HG03064 (cell line): ENCODE data around the gene PDE1A.
"Not testable (repeated sequence)": the region's sequence is repeated elsewhere in the genome, so short reads cannot be mapped to it uniquely, and the experiment has no call there.

Experiments used
- ATAC-seq: cut with Tn5 transposase; IDR thresholded peaks from one replicate; pipeline ENCODE4 v1.9.1; 2021; ENCODE audit warnings: low read depth; ENCODE audit not compliant: unreplicated experiment

PDE1A gene

GRCh38 chr2:182412858-182413257 is 14.0 kb downstream of the PDE1A start:
- ATAC-seq: no peak

GRCh38 chr2:182410120-182410519 is 16.7 kb downstream of the PDE1A start:
- ATAC-seq: no peak

GRCh38 chr2:182406221-182406620 is 20.6 kb downstream of the PDE1A start:
- no peak for ATAC-seq

GRCh38 chr2:182404975-182405561 is 21.8 kb downstream of the PDE1A start:
- no peak for ATAC-seq

- ATAC-seq: no peak
These were observed 22.7 kb downstream of the PDE1A start for GRCh38 chr2:182404092-182404491.

- no peak for ATAC-seq
These were observed 33.5 kb downstream of the PDE1A start for GRCh38 chr2:182393270-182393760.

GRCh38 chr2:182391443-182391842 is 35.4 kb downstream of the PDE1A start:
- ATAC-seq: no peak

- ATAC-seq: not testable (repeated sequence)
These were observed 40.5 kb downstream of the PDE1A start for GRCh38 chr2:182386267-182386880.

GRCh38 chr2:182384860-182385259 is 42.0 kb downstream of the PDE1A start:
- ATAC-seq: no peak

GRCh38 chr2:182381225-182381624 is 45.6 kb downstream of the PDE1A start:
- no peak for ATAC-seq

- no peak for ATAC-seq
These were observed 47.6 kb downstream of the PDE1A start for GRCh38 chr2:182379241-182379640.

GRCh38 chr2:182378759-182379158 is 48.1 kb downstream of the PDE1A start:
- no peak for ATAC-seq

GRCh38 chr2:182377467-182377866 is 49.4 kb downstream of the PDE1A start:
- no peak for ATAC-seq

GRCh38 chr2:182375862-182376261 is 51.0 kb downstream of the PDE1A start:
- no peak for ATAC-seq

GRCh38 chr2:182372661-182373060 is 54.2 kb downstream of the PDE1A start:
- no peak for ATAC-seq

GRCh38 chr2:182368996-182369395 is 57.8 kb downstream of the PDE1A start:
- ATAC-seq: no peak

GRCh38 chr2:182368446-182368845 is 58.4 kb downstream of the PDE1A start:
- no peak for ATAC-seq

- no peak for ATAC-seq
These were observed 59.4 kb downstream of the PDE1A start for GRCh38 chr2:182367401-182367800.

GRCh38 chr2:182366628-182367027 is 60.2 kb downstream of the PDE1A start:
- ATAC-seq: no peak

- no peak for ATAC-seq
These were observed 61.0 kb downstream of the PDE1A start for GRCh38 chr2:182365855-182366254.

GRCh38 chr2:182361477-182361876 is 65.4 kb downstream of the PDE1A start:
- ATAC-seq: no peak

GRCh38 chr2:182360663-182361260 is 66.1 kb downstream of the PDE1A start:
- no peak for ATAC-seq
